Loucy (cell line): ENCODE measurements around the gene TNFSF13B.

ENCODE experiments used
- H2AFZ ChIP-seq: fragments of 200-600 bp; sonication (generic); 2 replicates; pipeline ENCODE4 v1.6.0; 2016; ENCODE audit warnings: antibody characterized with exemption, mild to moderate bottlenecking, low read length, moderate library complexity
- H3F3A ChIP-seq: fragments of 200-600 bp; 2 replicates; pipeline ENCODE4 v1.6.0; 2016; ENCODE audit warnings: antibody characterized with exemption, low read depth, mild to moderate bottlenecking
- H3K27me3 ChIP-seq: fragments of 200-600 bp; sonication (generic); 2 replicates; pipeline ENCODE4 v1.6.1; 2014; ENCODE audit warnings: low read length, mild to moderate bottlenecking; ENCODE audit not compliant: insufficient read depth, poor library complexity, severe bottlenecking
- H3K36me3 ChIP-seq: fragments of 200-600 bp; sonication (generic); 2 replicates; pipeline ENCODE4 v1.6.1; 2016; ENCODE audit warnings: low read length; ENCODE audit not compliant: insufficient read depth
- H3K4me1 ChIP-seq: fragments of 200-600 bp; sonication (generic); 2 replicates; pipeline ENCODE4 v1.5.1; 2014; ENCODE audit warnings: low read length, mild to moderate bottlenecking; ENCODE audit not compliant: insufficient read depth, poor library complexity, severe bottlenecking
- H3K4me2 ChIP-seq: fragments of 200-600 bp; sonication (generic); 2 replicates; pipeline ENCODE4 v1.6.0; 2014; ENCODE audit warnings: antibody characterized with exemption, low read length, low read depth, mild to moderate bottlenecking; ENCODE audit not compliant: poor library complexity, severe bottlenecking
- H3K4me3 ChIP-seq: fragments of 200-600 bp; sonication (generic); 2 replicates; pipeline ENCODE4 v1.5.1; 2014; ENCODE audit warnings: low read length, mild to moderate bottlenecking, mixed read lengths; ENCODE audit not compliant: poor library complexity, severe bottlenecking
- H3K79me2 ChIP-seq: fragments of 200-600 bp; sonication (generic); 2 replicates; pipeline ENCODE4 v1.6.1; 2014; ENCODE audit warnings: low read length; ENCODE audit not compliant: insufficient read depth
- H3K9ac ChIP-seq: fragments of 200-600 bp; sonication (generic); 2 replicates; pipeline ENCODE4 v1.6.0; 2014; ENCODE audit warnings: mild to moderate bottlenecking, low read depth, low read length, moderate library complexity; ENCODE audit not compliant: poor library complexity, severe bottlenecking
- H3K9me2 ChIP-seq: fragments of 200-600 bp; sonication (generic); replicated peaks from 2 replicates; pipeline ENCODE4 v1.6.1; 2016; ENCODE audit warnings: low read depth, low read length, mixed read lengths
- H3K9me3 ChIP-seq: fragments of 200-600 bp; sonication (generic); 2 replicates; pipeline ENCODE4 v1.6.1; 2014; ENCODE audit warnings: mild to moderate bottlenecking, antibody characterized with exemption, low read length, low read depth; ENCODE audit not compliant: insufficient read depth
- H4K20me1 ChIP-seq: fragments of 200-600 bp; sonication (generic); 2 replicates; pipeline ENCODE4 v1.6.0; 2014; ENCODE audit warnings: antibody characterized with exemption, low read length, mild to moderate bottlenecking; ENCODE audit not compliant: insufficient read depth, poor library complexity, severe bottlenecking
- CTCF ChIP-seq: fragments of 200-600 bp; sonication (generic); conservative IDR thresholded peaks from 2 replicates; pipeline ENCODE4 v1.5.1; 2014; ENCODE audit warnings: mild to moderate bottlenecking, antibody characterized with exemption, low read length
- EZH2phosphoT487 ChIP-seq: fragments of 200-600 bp; IDR thresholded peaks from 2 replicates; pipeline ENCODE4 v1.6.1; 2018; ENCODE audit warnings: antibody characterized with exemption, mild to moderate bottlenecking, moderate library complexity, borderline replicate concordance

TNFSF13B gene

GRCh38 chr13:108288741-108289140 lies 19.2 kb downstream of the TNFSF13B start:
- TF ChIP-seq EZH2phosphoT487 (no peak), CTCF (no peak)
- Histone ChIP-seq H4K20me1 (no peaks in the 10 kb centered on the region), H3K9ac (no peak overlapping the region), H3K79me2 (no peaks in the 10 kb centered on the region), H3K27me3 (no peaks in the 10 kb centered on the region), H3K4me2 (no peak overlapping the region), H2AFZ (no peak overlapping the region), H3K9me2 (no peaks in the 10 kb centered on the region), H3K36me3 (no peaks in the 10 kb centered on the region), H3K9me3 (no peaks in the 10 kb centered on the region), H3F3A (no peaks in the 10 kb centered on the region), H3K4me3 (no peak overlapping the region), H3K4me1 (no peaks in the 10 kb centered on the region)

- Histone ChIP-seq H3K36me3 (no peaks in the 10 kb centered on the region), H3K4me1 (no peaks in the 10 kb centered on the region), H3K27me3 (no peaks in the 10 kb centered on the region), H3K79me2 (no peaks in the 10 kb centered on the region), H3K4me3 (no peak overlapping the region), H3K9me3 (no peaks in the 10 kb centered on the region), H3K4me2 (no peak overlapping the region), H3F3A (no peaks in the 10 kb centered on the region), H2AFZ (no peak overlapping the region), H3K9ac (no peak overlapping the region), H3K9me2 (no peaks in the 10 kb centered on the region), H4K20me1 (no peaks in the 10 kb centered on the region)
- TF ChIP-seq CTCF: no peak
- no peak for TF ChIP-seq EZH2phosphoT487
Measured at GRCh38 chr13:108289819-108290218, 20.3 kb downstream of the TNFSF13B start.

GRCh38 chr13:108297114-108297513 lies 27.6 kb downstream of the TNFSF13B start:
- no peak overlapping the region for H2AFZ ChIP-seq
- H3K79me2 ChIP-seq: no peaks in the 10 kb centered on the region
- no peaks in the 10 kb centered on the region for H4K20me1 ChIP-seq
- no peak overlapping the region for H3K4me2 ChIP-seq
- no peak overlapping the region for H3K4me3 ChIP-seq
- no peaks in the 10 kb centered on the region for H3K9me3 ChIP-seq
- no peaks in the 10 kb centered on the region for H3K9me2 ChIP-seq
- no peaks in the 10 kb centered on the region for H3K36me3 ChIP-seq
- H3K27me3 ChIP-seq: peaks cover 5% of the 10 kb centered on the region
- no peaks in the 10 kb centered on the region for H3K4me1 ChIP-seq
- H3F3A ChIP-seq: no peaks in the 10 kb centered on the region
- H3K9ac ChIP-seq: no peak overlapping the region
- TF ChIP-seq EZH2phosphoT487 (no peak), CTCF (no peak)
